Coronary artery (tissue), 2 donors: ENCODE results near the gene MTA3.
"Not testable (repeated sequence)": the region's sequence is repeated elsewhere in the genome, so short reads cannot be mapped to it uniquely, and the experiment has no call there.

Source experiments
- DNase-seq: peaks from one replicate; pipeline ENCODE4 v3.0.0-alpha.2; 2017; ENCODE audit warnings: low spot score
- H3K27ac ChIP-seq, 2 donors: fragments of 200-600 bp; sonication (generic); one replicate each; pipeline ENCODE4 v1.5.1; 2016 to 2019
- H3K4me3 ChIP-seq: fragments of 200-600 bp; sonication (generic); 2 replicates; pipeline ENCODE4 v1.5.1; 2016; ENCODE audit warnings: mild to moderate bottlenecking, moderate library complexity
- CTCF ChIP-seq: fragments of 200-600 bp; sonication (generic); IDR thresholded peaks from one replicate; pipeline ENCODE4 v1.5.1; 2019; ENCODE audit warnings: antibody characterized with exemption

Gene MTA3

GRCh38 chr2:42726680-42727079 lies 158.2 kb downstream of the MTA3 start:
- TF ChIP-seq CTCF: no peak
- Histone ChIP-seq H3K27ac (no peak overlapping the region), H3K4me3 (no peak overlapping the region)
- no peak for DNase-seq

GRCh38 chr2:42731316-42731715 lies 162.9 kb downstream of the MTA3 start:
- not testable (repeated sequence) for H3K4me3 ChIP-seq, DNase-seq, H3K27ac ChIP-seq

DNA sequence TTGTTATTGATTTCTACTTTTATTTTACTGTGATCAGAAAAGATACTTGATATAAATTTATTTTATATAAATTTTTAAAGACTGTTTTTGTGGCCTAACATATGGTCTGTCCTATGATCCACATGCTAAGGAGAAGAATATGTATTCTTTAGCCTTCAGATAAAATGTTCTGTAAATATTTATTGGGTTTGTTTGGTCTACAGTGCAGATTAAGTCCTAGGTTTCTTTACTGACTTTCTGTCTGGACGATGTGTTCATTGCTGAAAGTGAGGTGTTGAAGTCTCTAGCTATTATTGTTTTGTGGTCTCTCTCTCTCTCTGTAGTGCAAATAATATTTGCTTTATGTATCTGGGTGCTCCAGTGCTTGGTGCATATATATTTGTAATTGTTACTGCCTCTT lies 165.4 kb downstream of the MTA3 start:
- H3K27ac ChIP-seq: no peak overlapping the region
- no peak overlapping the region for H3K4me3 ChIP-seq
- no peak for DNase-seq
- TF ChIP-seq CTCF: no peak

DNA sequence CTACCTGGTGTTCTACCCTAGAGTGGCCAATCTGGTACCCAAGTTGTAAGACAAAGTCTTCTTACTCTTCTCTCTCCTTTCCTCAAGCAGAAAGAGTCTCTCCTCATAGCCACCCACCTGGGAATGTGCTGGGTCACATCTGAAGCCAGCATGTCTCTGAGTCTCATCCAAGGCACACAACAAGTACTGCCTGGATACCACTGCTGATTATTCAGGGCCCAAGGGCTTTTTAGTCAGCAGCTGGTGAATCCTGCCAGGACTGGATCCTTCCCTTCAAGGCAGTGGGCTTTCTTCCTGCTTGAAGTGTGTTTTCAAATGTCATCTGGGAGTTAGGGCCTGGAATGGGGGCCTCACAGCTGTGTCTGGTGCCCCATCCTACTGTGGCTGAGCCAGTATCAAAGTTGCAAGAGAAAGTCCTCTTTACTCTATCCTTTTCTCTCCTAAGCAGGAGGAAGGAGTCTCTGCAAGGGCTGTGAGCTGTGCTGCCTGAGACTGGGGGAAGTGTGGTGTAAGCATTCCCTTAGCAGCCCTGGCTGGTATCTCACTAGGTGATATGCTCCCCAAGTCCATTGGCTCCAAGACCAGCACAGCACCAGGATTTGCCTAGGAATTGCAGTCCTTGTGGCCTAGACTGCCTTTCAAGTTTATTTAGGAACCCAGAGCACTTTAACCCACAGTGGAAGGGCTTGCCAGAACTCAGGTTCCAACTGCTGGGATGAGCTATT lies 168.3 kb downstream of the MTA3 start:
- H3K27ac ChIP-seq: no peak overlapping the region
- no peak for DNase-seq
- no peak for TF ChIP-seq CTCF
- no peak overlapping the region for H3K4me3 ChIP-seq

GRCh38 chr2:42741140-42741539 lies 172.7 kb downstream of the MTA3 start:
- TF ChIP-seq CTCF: no peak
- Histone ChIP-seq H3K27ac (no peak overlapping the region), H3K4me3 (no peak overlapping the region)
- no peak for DNase-seq

DNA sequence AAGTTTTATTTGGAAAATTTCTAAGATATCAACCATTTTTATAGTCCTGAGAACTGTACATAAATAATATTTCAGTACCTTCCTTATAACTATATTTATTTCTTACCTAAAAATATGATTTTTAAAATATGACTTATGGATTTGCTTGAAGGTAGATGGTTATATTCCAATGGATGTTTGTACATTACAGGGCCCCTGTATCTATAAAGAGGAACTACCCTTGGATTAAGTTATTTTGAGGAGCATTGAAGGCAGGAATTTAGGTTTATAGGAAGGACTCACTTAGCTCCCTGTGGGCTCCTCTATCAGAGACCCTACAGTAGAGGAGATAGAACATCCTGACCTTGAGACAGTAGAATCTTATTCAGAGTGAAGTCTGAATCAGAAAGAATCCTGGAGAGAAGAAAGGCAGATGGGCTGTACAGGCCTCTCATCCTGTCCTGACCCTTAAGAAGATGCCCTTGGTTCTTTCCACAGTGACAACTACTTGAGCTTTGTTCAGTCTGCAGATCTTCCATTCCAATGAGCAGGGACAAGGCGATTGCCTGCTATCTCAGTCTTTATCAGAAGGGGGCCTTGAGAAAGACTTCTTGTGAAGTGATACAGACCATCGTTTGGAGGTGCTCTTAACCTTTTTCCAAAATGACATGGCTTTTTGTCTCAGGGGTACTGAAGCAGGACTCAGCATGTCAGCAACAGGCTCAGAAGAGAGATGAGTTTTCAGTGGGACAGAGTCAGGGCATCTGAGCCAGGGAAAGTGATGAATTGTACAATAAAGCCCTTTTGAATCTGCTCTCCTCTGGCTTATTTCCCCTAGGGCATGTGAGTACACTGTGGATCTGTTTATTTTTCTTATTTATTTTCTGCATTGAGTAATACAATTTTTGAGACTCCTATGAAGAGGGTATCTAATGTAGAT lies 174.6 kb downstream of the MTA3 start:
- Histone ChIP-seq H3K4me3 (no peak overlapping the region), H3K27ac (no peak overlapping the region)
- no peak for DNase-seq
- TF ChIP-seq CTCF: no peak

- no peak for DNase-seq
- Histone ChIP-seq H3K27ac (no peak overlapping the region), H3K4me3 (no peak overlapping the region)
- no peak for TF ChIP-seq CTCF
These were observed 175.2 kb downstream of the MTA3 start for GRCh38 chr2:42743659-42743990.
